Measurements from ENCODE around the gene FLNB. TPM values are rescaled to one million over a fixed set of nuclear protein-coding genes. Genes with fewer than 3 reads are reported as not detected.
A peak's percentile ranks its signal among the peaks of the same experiment; 100 is the strongest.

FLNB gene
- total RNA-seq, 1 experiment from 2014 or later: 83.4 TPM

DNA sequence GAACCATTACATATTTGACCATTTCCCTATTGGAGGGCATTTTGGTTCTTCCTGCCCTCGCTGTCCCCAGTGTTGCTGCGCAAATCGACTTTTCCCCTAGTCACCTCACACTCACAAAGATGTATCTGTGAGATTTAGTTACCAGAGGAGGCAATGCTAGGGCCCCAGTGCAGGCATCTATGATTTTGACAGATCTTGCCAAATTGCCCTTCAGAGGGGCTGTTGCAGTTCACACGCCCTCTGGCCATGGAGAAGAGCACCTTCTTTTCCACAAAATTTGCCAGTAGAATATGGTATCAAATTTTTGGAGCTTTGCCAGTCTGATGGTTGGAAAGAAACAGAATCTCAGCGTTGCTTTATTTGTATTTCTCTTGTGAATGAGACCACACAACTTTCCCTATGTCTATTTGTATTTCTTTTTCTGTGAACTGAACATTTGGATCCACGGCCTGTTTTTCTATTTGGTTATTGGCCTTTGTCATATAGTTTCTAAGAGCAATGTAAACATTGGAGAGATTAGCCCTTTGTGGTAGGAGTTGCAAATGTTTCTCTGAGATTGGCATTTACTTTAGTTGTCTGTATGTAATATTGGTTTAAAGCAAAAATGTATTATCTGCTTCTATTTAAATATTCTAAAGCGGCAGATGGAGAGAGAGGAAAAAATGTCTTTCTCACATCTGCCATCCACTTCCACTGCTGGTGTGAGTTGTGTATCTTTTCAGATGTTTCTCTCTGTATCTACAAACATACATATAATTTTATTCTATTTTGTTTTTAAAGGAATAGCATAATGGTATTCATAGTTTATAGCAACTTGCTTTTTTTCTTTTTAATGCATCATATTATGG is 136.5 kb downstream of the FLNB start:
- Histone ChIP-seq H4K8ac (replicated peaks; ENCODE audit: insufficient read length, low read depth, low read length) (no peak overlapping the region), H3K79me2 (ENCODE audit: insufficient read depth, low read length) (no peaks in the 10 kb centered on the region), H2BK12ac (ENCODE audit: insufficient read length, low read depth, low read length) (no peak overlapping the region), H4K20me1 (ENCODE audit: control insufficient read depth, insufficient read depth, insufficient read length) (no peaks in the 10 kb centered on the region), H3K18ac (ENCODE audit: insufficient read length, low read depth, low read length) (no peak overlapping the region), H3K4me1 (ENCODE audit: insufficient read depth, low read length) (no peaks in the 10 kb centered on the region), H3K23me2 (ENCODE audit: insufficient read length, low read depth, low read length, poor library complexity, severe bottlenecking) (no peaks in the 10 kb centered on the region), H3K4ac (ENCODE audit: low read depth, low read length) (no peak overlapping the region), H3K27me3 (ENCODE audit: insufficient read depth, low read length) (no peaks in the 10 kb centered on the region; the same call in 1 of the 2 replicates), H3K23ac (ENCODE audit: insufficient read length, low read depth, low read length) (no peak overlapping the region), H2BK120ac (ENCODE audit: low read depth, low read length, poor library complexity, severe bottlenecking) (no peak overlapping the region), H3K27ac (ENCODE audit: insufficient read length, low read depth, low read length) (no peak overlapping the region), H3K4me2 (ENCODE audit: insufficient read depth, insufficient read length, low read length) (no peak overlapping the region), H3K9me3 (ENCODE audit: control insufficient read depth, low read depth, low read length) (no peaks in the 10 kb centered on the region), H2AFZ (ENCODE audit: low read length) (no peak overlapping the region), H2BK20ac (ENCODE audit: low read depth, low read length, poor library complexity, severe bottlenecking) (no peak overlapping the region), H3K56ac (ENCODE audit: insufficient read length, low read depth, low read length) (no peak overlapping the region), H2AK5ac (ENCODE audit: insufficient read length, low read length) (no peak overlapping the region), H3K79me1 (ENCODE audit: insufficient read depth, low read depth, low read length, poor library complexity, severe bottlenecking) (no peaks in the 10 kb centered on the region), H3T11ph (ENCODE audit: low read length) (no peak overlapping the region), H4K5ac (ENCODE audit: insufficient read length, low read depth, low read length) (no peak overlapping the region), H3K9ac (ENCODE audit: extremely low read depth, insufficient read length, low read length) (no peak overlapping the region), H3K14ac (ENCODE audit: insufficient read depth, low read length) (no peak overlapping the region), H2BK15ac (ENCODE audit: low read depth, low read length) (no peak overlapping the region), H2BK5ac (ENCODE audit: insufficient read length, low read length) (no peak overlapping the region), H4K91ac (ENCODE audit: insufficient read length, low read depth, low read length) (no peak overlapping the region)
- Mint-ChIP-seq H3K27ac (0 out of 7 replicates have a peak overlapping the region, but pooled peaks of 1 of the 3 experiments have one; percentile 1), H3K9me3 (no peaks in the 10 kb centered on the region), H3K4me3 (no peak overlapping the region), H3K27me3 (ENCODE audit: low read depth) (no peaks in the 10 kb centered on the region), H3K4me1 (no peaks in the 10 kb centered on the region), H3K36me3 (ENCODE audit: insufficient read depth in 1 of 3, low read depth in 3 of 3) (peaks cover 32 to 83% (median 61%) of the 10 kb centered on the region in 3 experiments; a peak in 6 of 7 replicates)
- TF ChIP-seq, protein P1, sequence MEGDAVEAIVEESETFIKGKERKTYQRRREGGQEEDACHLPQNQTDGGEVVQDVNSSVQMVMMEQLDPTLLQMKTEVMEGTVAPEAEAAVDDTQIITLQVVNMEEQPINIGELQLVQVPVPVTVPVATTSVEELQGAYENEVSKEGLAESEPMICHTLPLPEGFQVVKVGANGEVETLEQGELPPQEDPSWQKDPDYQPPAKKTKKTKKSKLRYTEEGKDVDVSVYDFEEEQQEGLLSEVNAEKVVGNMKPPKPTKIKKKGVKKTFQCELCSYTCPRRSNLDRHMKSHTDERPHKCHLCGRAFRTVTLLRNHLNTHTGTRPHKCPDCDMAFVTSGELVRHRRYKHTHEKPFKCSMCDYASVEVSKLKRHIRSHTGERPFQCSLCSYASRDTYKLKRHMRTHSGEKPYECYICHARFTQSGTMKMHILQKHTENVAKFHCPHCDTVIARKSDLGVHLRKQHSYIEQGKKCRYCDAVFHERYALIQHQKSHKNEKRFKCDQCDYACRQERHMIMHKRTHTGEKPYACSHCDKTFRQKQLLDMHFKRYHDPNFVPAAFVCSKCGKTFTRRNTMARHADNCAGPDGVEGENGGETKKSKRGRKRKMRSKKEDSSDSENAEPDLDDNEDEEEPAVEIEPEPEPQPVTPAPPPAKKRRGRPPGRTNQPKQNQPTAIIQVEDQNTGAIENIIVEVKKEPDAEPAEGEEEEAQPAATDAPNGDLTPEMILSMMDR (conservative IDR thresholded peaks at IDR 0.05): no peak
- DNase-seq: no peak
- WGBS (ENCODE audit: extremely low coverage, insufficient read length, low lambda C conversion rate): no CpG with 5 or more reads among the region's 7 CpGs

Measured in H9 (cell line).